ENCODE measurements around the gene MYLK4. TPM values are rescaled to one million over a fixed set of nuclear protein-coding genes. Genes with fewer than 3 reads are reported as not detected.

Gene MYLK4
- total RNA-seq, 2 donors from 2014 or later = 1.0 to 3.6 TPM

- Histone ChIP-seq H3K9me3 (no peaks in the 10 kb centered on the region), H3K4me3 (no peak overlapping the region), H3K4me1 (peaks cover 0 to 16% of the 10 kb centered on the region in 2 donors), H3K36me3 (peaks cover 17% of the 10 kb centered on the region), H3K27me3 (no peaks in the 10 kb centered on the region), H3K27ac (no peak overlapping the region)
- no peak for DNase-seq (ENCODE audit: low spot score)
- TF ChIP-seq, protein P1, sequence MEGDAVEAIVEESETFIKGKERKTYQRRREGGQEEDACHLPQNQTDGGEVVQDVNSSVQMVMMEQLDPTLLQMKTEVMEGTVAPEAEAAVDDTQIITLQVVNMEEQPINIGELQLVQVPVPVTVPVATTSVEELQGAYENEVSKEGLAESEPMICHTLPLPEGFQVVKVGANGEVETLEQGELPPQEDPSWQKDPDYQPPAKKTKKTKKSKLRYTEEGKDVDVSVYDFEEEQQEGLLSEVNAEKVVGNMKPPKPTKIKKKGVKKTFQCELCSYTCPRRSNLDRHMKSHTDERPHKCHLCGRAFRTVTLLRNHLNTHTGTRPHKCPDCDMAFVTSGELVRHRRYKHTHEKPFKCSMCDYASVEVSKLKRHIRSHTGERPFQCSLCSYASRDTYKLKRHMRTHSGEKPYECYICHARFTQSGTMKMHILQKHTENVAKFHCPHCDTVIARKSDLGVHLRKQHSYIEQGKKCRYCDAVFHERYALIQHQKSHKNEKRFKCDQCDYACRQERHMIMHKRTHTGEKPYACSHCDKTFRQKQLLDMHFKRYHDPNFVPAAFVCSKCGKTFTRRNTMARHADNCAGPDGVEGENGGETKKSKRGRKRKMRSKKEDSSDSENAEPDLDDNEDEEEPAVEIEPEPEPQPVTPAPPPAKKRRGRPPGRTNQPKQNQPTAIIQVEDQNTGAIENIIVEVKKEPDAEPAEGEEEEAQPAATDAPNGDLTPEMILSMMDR (IDR thresholded peaks at IDR 0.05) = no peak
These were observed 26.5 kb upstream of the MYLK4 start for GRCh38 chr6:2777249-2777648.

DNA sequence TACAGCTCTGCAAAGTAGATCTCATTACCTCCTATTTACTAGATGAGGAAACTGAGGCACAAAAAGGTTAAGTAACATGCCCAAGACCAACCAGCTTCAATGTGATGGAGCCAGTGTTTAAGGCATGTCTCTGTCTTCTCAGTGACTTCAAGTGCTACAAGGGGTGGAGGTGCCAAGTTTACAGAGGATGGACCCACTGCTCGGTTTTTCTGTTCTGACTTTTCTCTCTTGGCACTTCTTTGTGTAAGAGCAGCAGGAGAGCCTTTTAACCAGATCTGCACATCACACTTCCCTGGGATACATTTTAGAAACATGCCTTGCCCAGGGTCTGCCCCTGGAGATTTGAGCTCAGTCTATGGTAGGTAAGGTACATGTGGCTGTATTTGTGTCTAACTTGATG lies 24.3 kb upstream of the MYLK4 start:
- Histone ChIP-seq H3K27me3 (no peaks in the 10 kb centered on the region), H3K4me1 (peaks cover 0 to 33% of the 10 kb centered on the region in 2 donors), H3K9me3 (no peaks in the 10 kb centered on the region), H3K36me3 (peaks cover 14% of the 10 kb centered on the region), H3K27ac (no peak overlapping the region), H3K4me3 (no peak overlapping the region)
- TF ChIP-seq, protein P1 (IDR thresholded peaks at IDR 0.05) = no peak
- no peak for DNase-seq (ENCODE audit: low spot score)

DNA sequence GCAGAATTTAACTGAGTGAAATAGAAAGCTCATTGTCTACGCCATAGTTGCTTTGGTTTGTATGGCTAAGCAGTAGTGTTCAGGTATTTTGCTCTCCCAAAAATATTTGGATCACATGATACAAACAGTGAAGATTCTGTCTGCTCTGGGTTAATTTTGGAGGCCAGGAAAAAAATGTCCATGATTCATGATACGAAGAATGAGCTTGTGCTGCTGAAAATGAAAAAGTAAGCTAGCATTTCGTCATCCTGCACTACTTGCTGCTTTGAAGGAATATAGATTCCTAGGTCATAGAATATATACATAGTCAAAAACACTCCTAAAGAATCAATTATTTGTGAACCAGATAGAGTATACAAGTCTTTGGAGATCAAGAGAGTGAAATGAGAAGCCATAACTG lies 22.7 kb upstream of the MYLK4 start:
- H3K27ac ChIP-seq = no peak overlapping the region
- H3K36me3 ChIP-seq = peaks cover 5% of the 10 kb centered on the region
- DNase-seq (ENCODE audit: low spot score) = no peak
- no peak overlapping the region for H3K4me3 ChIP-seq
- H3K4me1 ChIP-seq = peaks cover 0 to 48% of the 10 kb centered on the region in 2 donors
- TF ChIP-seq, protein P1 (IDR thresholded peaks at IDR 0.05) = no peak
- H3K9me3 ChIP-seq = no peaks in the 10 kb centered on the region
- H3K27me3 ChIP-seq = no peaks in the 10 kb centered on the region

DNA sequence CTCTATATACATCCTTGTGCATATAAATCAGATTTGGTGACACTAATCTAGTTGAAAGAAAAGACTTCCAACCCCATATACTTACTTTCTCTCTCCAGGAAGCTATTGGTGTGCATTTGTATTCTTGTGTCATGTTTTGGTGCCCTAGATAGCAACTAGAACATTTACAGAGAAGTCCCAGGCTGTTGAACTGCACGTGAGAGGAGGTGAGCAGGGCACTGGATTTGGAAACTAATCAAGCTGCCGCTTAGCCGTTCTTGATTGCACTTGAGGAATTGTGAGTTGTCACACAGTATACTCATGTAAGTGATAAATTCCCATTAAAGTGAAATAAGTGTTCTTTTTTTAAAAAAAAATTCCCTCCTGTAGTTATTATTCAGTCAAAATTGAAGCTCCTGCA lies 22.1 kb upstream of the MYLK4 start:
- Histone ChIP-seq H3K36me3 (peaks cover 5% of the 10 kb centered on the region), H3K9me3 (no peaks in the 10 kb centered on the region), H3K4me1 (peaks cover 0 to 54% of the 10 kb centered on the region in 2 donors), H3K27ac (no peak overlapping the region), H3K27me3 (no peaks in the 10 kb centered on the region), H3K4me3 (no peak overlapping the region)
- TF ChIP-seq, protein P1 (IDR thresholded peaks at IDR 0.05) = no peak
- DNase-seq (ENCODE audit: low spot score) = no peak

DNA sequence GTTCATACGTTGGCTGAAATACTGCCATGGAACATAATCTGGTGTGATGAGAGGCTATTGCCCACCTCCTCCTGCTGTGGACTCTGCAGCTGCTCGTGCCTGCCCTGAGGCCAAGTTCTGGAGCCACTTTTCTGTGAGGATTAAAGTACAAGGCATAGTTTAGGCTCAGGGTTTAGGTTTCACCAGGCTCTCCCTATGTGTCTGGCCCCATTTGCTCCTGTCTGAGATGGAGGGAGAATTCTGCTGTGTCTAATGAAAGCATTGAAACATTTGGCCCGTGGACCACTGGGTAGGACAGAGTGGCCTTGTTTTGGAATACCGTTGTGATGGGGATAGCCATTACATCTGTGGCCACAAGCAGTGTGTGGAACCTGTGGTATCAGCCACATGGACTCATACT lies 20.4 kb upstream of the MYLK4 start:
- no peaks in the 10 kb centered on the region for H3K27me3 ChIP-seq
- peaks cover 0 to 65% of the 10 kb centered on the region in 2 donors for H3K4me1 ChIP-seq
- no peak overlapping the region for H3K4me3 ChIP-seq
- no peak for DNase-seq (ENCODE audit: low spot score)
- TF ChIP-seq, protein P1 (IDR thresholded peaks at IDR 0.05) = no peak
- no peaks in the 10 kb centered on the region for H3K9me3 ChIP-seq
- H3K36me3 ChIP-seq = peaks cover 5% of the 10 kb centered on the region
- H3K27ac ChIP-seq = no peak overlapping the region

DNA sequence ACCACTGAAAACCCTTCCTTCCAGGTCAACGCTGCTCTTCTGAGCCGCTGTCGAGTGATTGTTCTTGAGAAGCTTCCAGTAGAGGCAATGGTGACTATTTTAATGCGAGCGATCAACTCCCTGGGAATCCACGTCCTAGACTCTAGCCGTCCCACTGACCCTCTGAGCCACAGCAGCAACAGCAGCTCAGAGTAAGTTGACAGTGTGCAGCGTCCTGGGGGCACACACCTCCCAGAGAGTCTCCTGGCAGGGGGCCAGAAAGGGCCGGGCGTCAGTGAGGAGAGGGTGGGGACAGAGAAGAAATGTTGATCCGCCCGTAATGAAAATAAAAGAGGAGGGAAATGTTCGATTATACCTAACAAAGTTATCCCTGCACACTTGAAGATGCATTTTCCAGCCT lies 19.4 kb upstream of the MYLK4 start:
- peaks cover 0 to 65% of the 10 kb centered on the region in 2 donors for H3K4me1 ChIP-seq
- TF ChIP-seq, protein P1 (IDR thresholded peaks at IDR 0.05) = no peak
- H3K36me3 ChIP-seq = peaks cover 5% of the 10 kb centered on the region
- no peaks in the 10 kb centered on the region for H3K27me3 ChIP-seq
- peak overlapping the region in 1 of 2 donors; percentile 14 for H3K4me3 ChIP-seq
- H3K27ac ChIP-seq = peak overlapping the region; percentile 49 to 53
- H3K9me3 ChIP-seq = no peaks in the 10 kb centered on the region
- no peak for DNase-seq (ENCODE audit: low spot score)
